ENCODE data around the gene FNIP1.
"Not testable (repeated sequence)": the region's sequence is repeated elsewhere in the genome, so short reads cannot be mapped to it uniquely, and the experiment has no call there.

FNIP1 gene

GRCh38 chr5:131786900-131787692 lies 9.7 kb downstream of the FNIP1 start:
- DNase-seq, result no peak

GRCh38 chr5:131786036-131786435 lies 10.8 kb downstream of the FNIP1 start:
- no peak for DNase-seq

- no peak for DNase-seq
These were observed 12.9 kb downstream of the FNIP1 start for GRCh38 chr5:131783874-131784273.

- no peak for DNase-seq
These were observed 13.5 kb downstream of the FNIP1 start for GRCh38 chr5:131783357-131783756.

- DNase-seq, result no peak
These were observed 14.1 kb downstream of the FNIP1 start for GRCh38 chr5:131782717-131783116.

GRCh38 chr5:131778141-131778540 lies 18.7 kb downstream of the FNIP1 start:
- DNase-seq, result not testable (repeated sequence)

GRCh38 chr5:131776450-131776849 lies 20.4 kb downstream of the FNIP1 start:
- no peak for DNase-seq

- DNase-seq, result no peak
These were observed 22.0 kb downstream of the FNIP1 start for GRCh38 chr5:131774652-131775367.

- DNase-seq, result peak in 24 of 51 donors; percentile 8 to 82 (median 27)
These were observed 23.0 kb downstream of the FNIP1 start for GRCh38 chr5:131773805-131774204.

GRCh38 chr5:131771692-131772091 lies 25.1 kb downstream of the FNIP1 start:
- no peak for DNase-seq

- DNase-seq, result no peak
These were observed 26.9 kb downstream of the FNIP1 start for GRCh38 chr5:131769961-131770360.

- DNase-seq, result no peak
These were observed 27.5 kb downstream of the FNIP1 start for GRCh38 chr5:131769336-131769735.

- DNase-seq, result no peak
These were observed 28.9 kb downstream of the FNIP1 start for GRCh38 chr5:131767891-131768290.

- DNase-seq, result no peak
These were observed 30.1 kb downstream of the FNIP1 start for GRCh38 chr5:131766689-131767088.

GRCh38 chr5:131765261-131765660 lies 31.6 kb downstream of the FNIP1 start:
- DNase-seq, result no peak

GRCh38 chr5:131763968-131764367 lies 32.8 kb downstream of the FNIP1 start:
- no peak for DNase-seq

GRCh38 chr5:131760793-131761192 lies 36.0 kb downstream of the FNIP1 start:
- no peak for DNase-seq

GRCh38 chr5:131759704-131760103 lies 37.1 kb downstream of the FNIP1 start:
- no peak for DNase-seq

- no peak for DNase-seq
These were observed 38.3 kb downstream of the FNIP1 start for GRCh38 chr5:131758520-131758900.

- no peak for DNase-seq
These were observed 38.8 kb downstream of the FNIP1 start for GRCh38 chr5:131757830-131758519.

- DNase-seq, result no peak
These were observed 39.9 kb downstream of the FNIP1 start for GRCh38 chr5:131756942-131757341.

GRCh38 chr5:131754363-131754762 lies 42.5 kb downstream of the FNIP1 start:
- DNase-seq, result no peak

All from hypothalamus (tissue), 51 donors.